Activated CD4-positive, alpha-beta memory T cell treated with anti-CD3 and anti-CD28 coated beads for 36 hours (primary cell): ENCODE measurements around the gene AURKB. TPM values are rescaled to one million over a fixed set of nuclear protein-coding genes. Genes with fewer than 3 reads are reported as not detected.

Source experiments
- microRNA-seq: library from miRNA; unstranded; fragments of <30 nt; microRNA quantifications from one replicate; pipeline ENCODE4 v1.2.0, GENCODE V29; 2022; ENCODE audit warnings: borderline number of aligned reads, borderline microRNAs expressed, borderline replicate concordance
- total RNA-seq, 2 experiments: library from RNA; stranded (reverse); gene quantifications; one replicate each; pipeline ENCODE4 v1.2.3, GENCODE V29; 2021

Gene AURKB
- total RNA-seq, 2 experiments from 2014 or later = 184 TPM

Small RNA genes within 50 kb of the gene (microRNA-seq; reads per million reads assigned to microRNA genes)
- gene MIR4521 = 169 reads per million, percentile 72 among the genes with 10 or more reads in this experiment

Other genes with a start within 250 kb of the AURKB start
- not detected for gene GUCY2D, start 208.0 kb downstream of the AURKB start, total RNA-seq
- gene ALOX15B, start 171.5 kb downstream of the AURKB start, total RNA-seq = not detected
- 1 to 10 TPM; 2.1 to 2.3 TPM for gene ALOX12B, start 122.9 kb downstream of the AURKB start, total RNA-seq
- under 1 TPM; 0.12 TPM for gene ALOXE3, start 92.1 kb downstream of the AURKB start, total RNA-seq
- 1 to 10 TPM; 2.5 to 2.8 TPM for gene HES7, start 86.5 kb downstream of the AURKB start, total RNA-seq
- 10 to 100 TPM; 48.9 to 56.3 TPM for gene PER1, start 58.2 kb downstream of the AURKB start, total RNA-seq
- 10 to 100 TPM; 30.1 to 30.4 TPM for gene VAMP2, start 47.6 kb downstream of the AURKB start, total RNA-seq
- gene TMEM107, start 34.2 kb downstream of the AURKB start, total RNA-seq = 10 to 100 TPM; 32.6 to 35.3 TPM
- 1 to 10 TPM; 7.9 to 8.3 TPM for gene BORCS6, start 20.4 kb downstream of the AURKB start, total RNA-seq
- gene CTC1, start 37.5 kb upstream of the AURKB start, total RNA-seq = 10 to 100 TPM; 64.7 to 79.2 TPM
- 100 to 1,000 TPM; 102 to 105 TPM for gene PFAS, start 38.7 kb upstream of the AURKB start, total RNA-seq
- 10 to 100 TPM; 41.7 to 45.5 TPM for gene RANGRF, start 78.1 kb upstream of the AURKB start, total RNA-seq
- 1 to 10 TPM; 3.4 to 3.9 TPM for gene SLC25A35, start 84.8 kb upstream of the AURKB start, total RNA-seq
- gene ARHGEF15, start 99.7 kb upstream of the AURKB start, total RNA-seq = not detected
- not detected for gene ODF4, start 129.3 kb upstream of the AURKB start, total RNA-seq
- gene RPL26, start 172.6 kb upstream of the AURKB start, total RNA-seq = 1,000 to 10,000 TPM; 2,959 to 2,997 TPM
- not detected for gene RNF222, start 187.3 kb upstream of the AURKB start, total RNA-seq
- gene NDEL1, start 225.3 kb upstream of the AURKB start, total RNA-seq = 10 to 100 TPM; 58.0 to 62.8 TPM